ENCODE measurements around the gene CIC. TPM values are rescaled to one million over a fixed set of nuclear protein-coding genes. Genes with fewer than 3 reads are reported as not detected.
A peak's percentile ranks its signal among the peaks of the same experiment; 100 is the strongest.

CIC gene
- total RNA-seq, 4 donors from 2014 or later = 27.0 to 74.1 (median 41.3) TPM

GRCh38 chr19:42272535-42272897, 3.5 kb downstream of the CIC start:
- WGBS, 2 donors = 86% methylated on average over 7 of the region's 9 CpGs; no CpG with 5 or more reads in 1 of the 2 donors
- Histone ChIP-seq H3K4me3 (no peak overlapping the region), H3K27ac (peak overlapping the region in 2 of 4 donors; percentile 38 to 100), H3K9me3 (no peaks in the 10 kb centered on the region), H3K36me3 (peaks cover 0 to 47% (median 19%) of the 10 kb centered on the region in 3 donors), H3K27me3 (no peaks in the 10 kb centered on the region), H3K4me1 (peaks cover 0 to 76% (median 42%) of the 10 kb centered on the region in 4 donors)
- DNase-seq (ENCODE audit: low spot score in 2 of 2) = no peak
- no peak for TF ChIP-seq EP300 (IDR thresholded peaks at IDR 0.05)
- TF ChIP-seq POLR2A (IDR thresholded peaks at IDR 0.05) = no peak
- no peak for TF ChIP-seq CTCF (IDR thresholded peaks at IDR 0.05)

GRCh38 chr19:42272989-42273406, 3.9 kb downstream of the CIC start:
- Histone ChIP-seq H3K36me3 (peaks cover 0 to 47% (median 19%) of the 10 kb centered on the region in 3 donors), H3K4me1 (peaks cover 0 to 76% (median 44%) of the 10 kb centered on the region in 4 donors), H3K27ac (peak overlapping the region in 2 of 4 donors; percentile 29 to 100), H3K27me3 (no peaks in the 10 kb centered on the region), H3K4me3 (no peak overlapping the region), H3K9me3 (no peaks in the 10 kb centered on the region)
- TF ChIP-seq EP300 (IDR thresholded peaks at IDR 0.05) = no peak
- TF ChIP-seq POLR2A (IDR thresholded peaks at IDR 0.05) = no peak
- no peak for TF ChIP-seq CTCF (IDR thresholded peaks at IDR 0.05)
- no peak for DNase-seq (ENCODE audit: low spot score in 2 of 2)
- 93 to 95% methylated on average over 18 to 21 of the region's 23 CpGs for WGBS, 2 donors

GRCh38 chr19:42273407-42274064, 4.5 kb downstream of the CIC start:
- H3K4me1 ChIP-seq = peaks cover 0 to 81% (median 50%) of the 10 kb centered on the region in 4 donors
- TF ChIP-seq EP300 (IDR thresholded peaks at IDR 0.05) (no peak), CTCF (IDR thresholded peaks at IDR 0.05) (no peak)

GRCh38 chr19:42274065-42274682, 5.1 kb downstream of the CIC start:
- peak overlapping the region in 2 of 4 donors; percentile 39 to 96 for H3K27ac ChIP-seq
- WGBS, 2 donors = 89 to 90% methylated on average over 20 to 22 of the region's 22 CpGs
- DNase-seq (ENCODE audit: low spot score in 2 of 2) = no peak
- H3K27me3 ChIP-seq = no peaks in the 10 kb centered on the region
- H3K4me3 ChIP-seq = no peak overlapping the region
- no peaks in the 10 kb centered on the region for H3K9me3 ChIP-seq
- H3K4me1 ChIP-seq = peaks cover 0 to 88% (median 56%) of the 10 kb centered on the region in 4 donors
- peaks cover 0 to 47% (median 19%) of the 10 kb centered on the region in 3 donors for H3K36me3 ChIP-seq
- TF ChIP-seq EP300 (IDR thresholded peaks at IDR 0.05) = no peak
- TF ChIP-seq POLR2A (IDR thresholded peaks at IDR 0.05) = no peak
- no peak for TF ChIP-seq CTCF (IDR thresholded peaks at IDR 0.05)

More at GRCh38 chr19:42273407-42274064, 4.5 kb downstream of the CIC start:
- no peaks in the 10 kb centered on the region for H3K9me3 ChIP-seq
- no peaks in the 10 kb centered on the region for H3K27me3 ChIP-seq
- no peak overlapping the region for H3K4me3 ChIP-seq
- no peak for DNase-seq (ENCODE audit: low spot score in 2 of 2)
- peak overlapping the region in 2 of 4 donors; percentile 29 to 100 for H3K27ac ChIP-seq
- peaks cover 0 to 47% (median 19%) of the 10 kb centered on the region in 3 donors for H3K36me3 ChIP-seq
- WGBS, 2 donors = 90 to 93% methylated on average over 42 to 43 of the region's 43 CpGs

GRCh38 chr19:42275103-42275502, 6.1 kb downstream of the CIC start:
- H3K4me1 ChIP-seq = peaks cover 0 to 88% (median 58%) of the 10 kb centered on the region in 4 donors
- H3K4me3 ChIP-seq = no peak overlapping the region
- H3K27me3 ChIP-seq = no peaks in the 10 kb centered on the region
- no peaks in the 10 kb centered on the region for H3K9me3 ChIP-seq
- peak overlapping the region in 2 of 4 donors; percentile 54 to 96 for H3K27ac ChIP-seq
- TF ChIP-seq EP300 (IDR thresholded peaks at IDR 0.05) (no peak), POLR2A (IDR thresholded peaks at IDR 0.05) (no peak)
- H3K36me3 ChIP-seq = peaks cover 0 to 47% (median 19%) of the 10 kb centered on the region in 3 donors
- no peak for DNase-seq (ENCODE audit: low spot score in 2 of 2)
- WGBS, 2 donors = 71 to 76% methylated on average over 7 of the region's 7 CpGs

Data from tibial nerve (tissue), 4 donors.